CD14-positive monocyte (primary cell): Measurements from ENCODE around the gene STYX. TPM values are rescaled to one million over a fixed set of nuclear protein-coding genes. Genes with fewer than 3 reads are reported as not detected.
A peak's percentile ranks its signal among the peaks of the same experiment; 100 is the strongest.

ENCODE experiments used
- DNase-seq, 3 donors: peaks; one replicate each; pipeline ENCODE4 v3.0.0-alpha.2; 2011 to 2022
- H2AFZ ChIP-seq: 2 replicates; pipeline ENCODE4 v1.6.0; 2012; ENCODE audit warnings: mild to moderate bottlenecking, low read depth, low read length, inconsistent platforms; ENCODE audit not compliant: insufficient read depth, poor library complexity, severe bottlenecking
- H3K27ac ChIP-seq, 2 donors: 1 replicate in 1 of 2; 2 replicates in 1 of 2; pipeline ENCODE4 v1.5.1; 2012 to 2013; ENCODE audit warnings: low read length in 2 of 2, control low read depth in 1 of 2, inconsistent platforms in 1 of 2, low read depth in 1 of 2, mild to moderate bottlenecking in 1 of 2
- H3K27me3 ChIP-seq, 2 donors: one replicate each; pipeline versions ENCODE4 v1.6.0 to v1.6.1; 2011 to 2013; ENCODE audit warnings: low read length in 2 of 2; ENCODE audit not compliant: control insufficient read depth in 2 of 2, insufficient read depth in 2 of 2
- H3K36me3 ChIP-seq, 2 donors: replicated peaks in 1 of 2; 1 replicate in 1 of 2; 2 replicates in 1 of 2; pipeline versions ENCODE4 v1.5.1 to v1.6.1; 2012 to 2013; ENCODE audit warnings: low read length in 2 of 2, control low read depth in 1 of 2, inconsistent platforms in 1 of 2, mild to moderate bottlenecking in 1 of 2; ENCODE audit not compliant: insufficient read depth in 2 of 2, control insufficient read depth in 1 of 2
- H3K4me1 ChIP-seq, 2 donors: 1 replicate in 1 of 2; 2 replicates in 1 of 2; pipeline versions ENCODE4 v1.5.1 to v1.6.1; 2012 to 2013; ENCODE audit warnings: low read length in 2 of 2, control low read depth in 1 of 2, inconsistent platforms in 1 of 2, mild to moderate bottlenecking in 1 of 2, moderate library complexity in 1 of 2; ENCODE audit not compliant: insufficient read depth in 2 of 2, control insufficient read depth in 1 of 2
- H3K4me2 ChIP-seq: replicated peaks from 2 replicates; pipeline ENCODE3; 2012; ENCODE audit warnings: low read length, moderate library complexity, mild to moderate bottlenecking; ENCODE audit not compliant: poor library complexity, severe bottlenecking; ENCODE audit errors: extremely low read depth
- H3K4me3 ChIP-seq, 3 experiments: fragments of 200-600 bp in 1 of 3; sonication (generic) in 1 of 3; replicated peaks in 1 of 3; 1 replicate in 2 of 3; 2 replicates in 1 of 3; pipeline ENCODE4 v1.5.1; 2011 to 2013; ENCODE audit warnings: low read length in 3 of 3, mild to moderate bottlenecking in 3 of 3, control low read depth in 2 of 3, low read depth in 2 of 3, inconsistent platforms in 1 of 3, moderate library complexity in 1 of 3
- H3K79me2 ChIP-seq: 2 replicates; pipeline ENCODE4 v1.6.0; 2012; ENCODE audit warnings: mild to moderate bottlenecking, control low read depth, inconsistent platforms, low read length, moderate library complexity; ENCODE audit not compliant: insufficient read depth
- H3K9ac ChIP-seq: 2 replicates; pipeline ENCODE4 v1.6.0; 2017; ENCODE audit warnings: low read length, mild to moderate bottlenecking; ENCODE audit not compliant: insufficient read depth, poor library complexity, severe bottlenecking
- H3K9me3 ChIP-seq, 2 donors: replicated peaks in 1 of 2; 1 replicate in 1 of 2; 2 replicates in 1 of 2; pipeline versions ENCODE4 v1.5.1 to v1.6.1; 2012 to 2013; ENCODE audit warnings: low read length in 2 of 2, control low read depth in 1 of 2; ENCODE audit not compliant: control insufficient read depth in 1 of 2, insufficient read depth in 1 of 2
- H4K20me1 ChIP-seq: 2 replicates; pipeline ENCODE4 v1.6.0; 2012; ENCODE audit warnings: mild to moderate bottlenecking, low read length, control low read depth, moderate library complexity; ENCODE audit not compliant: insufficient read depth
- H3K27ac Mint-ChIP-seq, 7 donors: one replicate each; pipeline ENCODE4 v1.8.0; 2020; ENCODE audit warnings: mild to moderate bottlenecking in 7 of 7, mixed read lengths in 7 of 7, moderate library complexity in 6 of 7, inconsistent platforms in 2 of 7
- H3K27me3 Mint-ChIP-seq, 3 donors: one replicate each; pipeline ENCODE4 v1.8.0; 2021 to 2022; ENCODE audit warnings: low read depth in 3 of 3, mild to moderate bottlenecking in 3 of 3, mixed read lengths in 3 of 3, moderate library complexity in 3 of 3, inconsistent platforms in 1 of 3
- H3K36me3 Mint-ChIP-seq, 2 donors: one replicate each; pipeline ENCODE4 v1.8.0; 2020; ENCODE audit warnings: mixed read lengths in 2 of 2, inconsistent platforms in 1 of 2, mild to moderate bottlenecking in 1 of 2
- H3K4me1 Mint-ChIP-seq: one replicate; pipeline ENCODE4 v1.8.0; 2020; ENCODE audit warnings: mild to moderate bottlenecking, mixed read lengths
- H3K4me3 Mint-ChIP-seq, 2 donors: one replicate each; pipeline ENCODE4 v1.8.0; 2020; ENCODE audit warnings: mild to moderate bottlenecking in 2 of 2, mixed read lengths in 2 of 2, moderate library complexity in 1 of 2
- H3K9me3 Mint-ChIP-seq, 7 donors: one replicate each; pipeline ENCODE4 v1.8.0; 2020 to 2022; ENCODE audit warnings: mixed read lengths in 7 of 7, mild to moderate bottlenecking in 6 of 7, moderate library complexity in 6 of 7, inconsistent platforms in 2 of 7
- WGBS: methylation state at CpG from one replicate; pipeline ENCODE4 v1.1.5; 2013; ENCODE audit warnings: missing lambda C conversion rate; ENCODE audit not compliant: insufficient coverage; 5-methylcytosine and 5-hydroxymethylcytosine counted together
- intact Hi-C, 2 donors: fragments of 100-400 bp; cut with micrococcal nuclease; formaldehyde crosslinking; loops; one replicate each; pipeline versions ENCODE4 v1.15.0 to v1.15.1; 2023
- polyA plus RNA-seq, 3 donors: library from polyadenylated mRNA; depleted of rRNA in 1 of 3; unstranded in 2 of 3; stranded (reverse) in 1 of 3; fragments of 300-500 nt in 2 of 3; fragments of >200 nt in 1 of 3; fragmentation: Illumina TruSeq in 2 of 3; gene quantifications; 1 replicate in 2 of 3; 2 replicates in 1 of 3; pipeline ENCODE4 v1.2.3, GENCODE V29; 2012 to 2021
- TF ChIP-seq, protein P1 (sequence below): fragments of 200-600 bp; IDR thresholded peaks from one replicate; pipeline ENCODE4 v1.8.0; 2022; ENCODE audit warnings: antibody characterized with exemption, mild to moderate bottlenecking

Gene STYX
- polyA plus RNA-seq, 3 donors: 7.3 to 16.7 (median 12.0) TPM

DNA sequence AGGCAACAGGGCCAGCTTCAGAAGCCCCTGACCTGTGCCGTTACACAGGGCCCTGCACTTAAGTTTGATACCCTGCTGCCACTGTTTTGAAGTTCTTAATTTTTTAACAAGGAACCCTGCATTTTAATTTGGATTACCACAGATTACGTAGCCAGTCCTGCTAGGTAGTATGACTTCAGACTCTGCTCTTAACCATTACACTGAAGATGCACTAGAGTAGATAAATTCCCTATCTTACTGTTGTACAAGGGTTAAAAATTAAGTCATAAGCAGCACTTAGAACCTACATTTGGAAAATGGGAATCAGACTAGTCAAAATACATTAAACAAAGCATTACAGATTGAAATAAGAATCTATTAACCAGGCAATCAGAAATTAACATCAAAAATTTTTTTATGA is 59.2 kb downstream of the STYX start:
- Mint-ChIP-seq H3K9me3 (no peaks in the 10 kb centered on the region), H3K4me3 (no peak overlapping the region), H3K27me3 (peaks cover 0 to 6% (median 0%) of the 10 kb centered on the region in 3 donors), H3K4me1 (peaks cover 18% of the 10 kb centered on the region), H3K27ac (no peak overlapping the region), H3K36me3 (peaks cover 2 to 4% of the 10 kb centered on the region in 2 donors)
- Histone ChIP-seq H3K79me2 (no peaks in the 10 kb centered on the region), H3K4me1 (peaks cover 14 to 24% of the 10 kb centered on the region in 2 donors), H3K36me3 (no peaks in the 10 kb centered on the region), H3K4me2 (no peak overlapping the region), H3K9ac (no peak overlapping the region), H4K20me1 (no peaks in the 10 kb centered on the region), H3K9me3 (no peaks in the 10 kb centered on the region), H2AFZ (no peak overlapping the region), H3K27ac (no peak overlapping the region), H3K4me3 (no peak overlapping the region), H3K27me3 (no peaks in the 10 kb centered on the region)
- no peak for DNase-seq
- intact Hi-C loops: no loop called here
- TF ChIP-seq, protein P1, sequence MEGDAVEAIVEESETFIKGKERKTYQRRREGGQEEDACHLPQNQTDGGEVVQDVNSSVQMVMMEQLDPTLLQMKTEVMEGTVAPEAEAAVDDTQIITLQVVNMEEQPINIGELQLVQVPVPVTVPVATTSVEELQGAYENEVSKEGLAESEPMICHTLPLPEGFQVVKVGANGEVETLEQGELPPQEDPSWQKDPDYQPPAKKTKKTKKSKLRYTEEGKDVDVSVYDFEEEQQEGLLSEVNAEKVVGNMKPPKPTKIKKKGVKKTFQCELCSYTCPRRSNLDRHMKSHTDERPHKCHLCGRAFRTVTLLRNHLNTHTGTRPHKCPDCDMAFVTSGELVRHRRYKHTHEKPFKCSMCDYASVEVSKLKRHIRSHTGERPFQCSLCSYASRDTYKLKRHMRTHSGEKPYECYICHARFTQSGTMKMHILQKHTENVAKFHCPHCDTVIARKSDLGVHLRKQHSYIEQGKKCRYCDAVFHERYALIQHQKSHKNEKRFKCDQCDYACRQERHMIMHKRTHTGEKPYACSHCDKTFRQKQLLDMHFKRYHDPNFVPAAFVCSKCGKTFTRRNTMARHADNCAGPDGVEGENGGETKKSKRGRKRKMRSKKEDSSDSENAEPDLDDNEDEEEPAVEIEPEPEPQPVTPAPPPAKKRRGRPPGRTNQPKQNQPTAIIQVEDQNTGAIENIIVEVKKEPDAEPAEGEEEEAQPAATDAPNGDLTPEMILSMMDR: no peak
- WGBS: 71% methylated on average over 1 of the region's 2 CpGs

DNA sequence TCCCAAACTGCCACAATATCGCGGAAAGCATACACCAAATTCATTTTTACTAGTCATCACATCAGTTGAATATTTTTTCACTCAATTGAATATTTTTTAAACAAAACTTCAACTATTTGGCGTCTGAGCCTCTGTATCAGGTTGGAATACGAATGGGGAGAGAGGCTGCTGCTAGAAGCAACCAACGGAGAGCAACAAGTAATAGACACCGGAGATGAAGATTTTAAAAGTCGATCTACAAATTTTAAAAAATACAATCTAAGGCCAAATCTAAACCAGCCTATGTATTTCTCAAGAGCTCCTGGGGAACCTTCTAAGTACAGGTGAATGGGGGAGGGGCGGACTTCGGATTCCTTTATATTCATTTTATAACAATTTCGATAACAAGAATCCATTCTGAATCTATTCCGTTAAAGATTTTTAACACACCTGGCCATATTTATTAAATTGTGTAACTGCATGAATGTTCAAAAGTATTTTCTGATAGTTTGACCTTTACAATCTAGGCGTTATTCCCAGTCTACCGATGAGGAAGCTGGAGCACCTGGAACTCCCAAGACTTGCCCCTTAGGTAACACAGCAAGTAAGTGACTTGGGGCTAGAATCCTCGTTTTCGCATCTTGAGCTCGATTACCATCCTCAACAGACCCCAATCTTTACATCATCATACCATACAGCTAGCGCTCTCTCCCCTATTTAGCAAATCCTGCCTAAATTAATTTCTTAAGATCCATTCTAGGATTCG is 60.2 kb downstream of the STYX start:
- H3K27ac Mint-ChIP-seq: peak overlapping the region in 1 of 7 donors; percentile 61

More for the DNA sequence above, 60.2 kb downstream of the STYX start:
- no peaks in the 10 kb centered on the region for H4K20me1 ChIP-seq
- H3K4me1 Mint-ChIP-seq: peaks cover 18% of the 10 kb centered on the region
- TF ChIP-seq, protein P1: no peak
- peak overlapping the region; percentile 57 to 90 (median 84) for H3K4me3 ChIP-seq
- 30% methylated on average over 4 of the region's 18 CpGs for WGBS
- no peaks in the 10 kb centered on the region for H3K36me3 ChIP-seq
- peaks cover 14 to 24% of the 10 kb centered on the region in 2 donors for H3K4me1 ChIP-seq
- H3K4me3 Mint-ChIP-seq: peak overlapping the region; percentile 92
- no peak overlapping the region for H3K9ac ChIP-seq
- H3K4me2 ChIP-seq: peak overlapping the region; percentile 93
- H3K36me3 Mint-ChIP-seq: peaks cover 0 to 2% of the 10 kb centered on the region in 2 donors
- no peaks in the 10 kb centered on the region for H3K79me2 ChIP-seq
- no peak for DNase-seq
- H2AFZ ChIP-seq: peak overlapping the region; percentile 97
- intact Hi-C loops: loop anchor here (10.0 kb wide), 3 partner anchors 45 to 235 kb away; partner anchors contain the start of genes GPR137C (in 1 of the 2), STYX (in 1 of the 2) and TXNDC16 (in 1 of the 2)
- no peak overlapping the region for H3K27ac ChIP-seq
- H3K27me3 ChIP-seq: no peaks in the 10 kb centered on the region
- no peaks in the 10 kb centered on the region for H3K9me3 ChIP-seq
- H3K27me3 Mint-ChIP-seq: peaks cover 0 to 6% (median 0%) of the 10 kb centered on the region in 3 donors
- H3K9me3 Mint-ChIP-seq: no peaks in the 10 kb centered on the region
